ENCODE results near the gene MOB1B. TPM values are rescaled to one million over a fixed set of nuclear protein-coding genes. Genes with fewer than 3 reads are reported as not detected.
"Not testable (repeated sequence)": the region's sequence is repeated elsewhere in the genome, so short reads cannot be mapped to it uniquely, and the experiment has no call there.

The MOB1B gene
- total RNA-seq, 1 experiment from 2014 or later: 33.2 TPM

GRCh38 chr4:71011451-71011850 is 109.3 kb downstream of the MOB1B start:
- no peaks in the 10 kb centered on the region for H3K9me3 ChIP-seq (ENCODE audit: control insufficient read depth in 1 of 2, insufficient read depth in 1 of 2, low read depth in 1 of 2, low read length in 2 of 2)
- no peak overlapping the region for H2AFZ ChIP-seq (ENCODE audit: low read depth, low read length, poor library complexity, severe bottlenecking)
- H3K27me3 ChIP-seq (ENCODE audit: insufficient read depth, low read length): no peaks in the 10 kb centered on the region
- TF ChIP-seq RAD21 (IDR thresholded peaks at IDR 0.05; ENCODE audit: low read depth) (no peak), EZH2phosphoT487 (IDR thresholded peaks at IDR 0.05; ENCODE audit: borderline replicate concordance) (no peak), SP1 (IDR thresholded peaks at IDR 0.05; ENCODE audit: low read depth) (no peak), FOSL1 (IDR thresholded peaks at IDR 0.05; ENCODE audit: low read depth) (no peak), MAX (IDR thresholded peaks at IDR 0.05) (no peak), EGR1 (IDR thresholded peaks at IDR 0.05; ENCODE audit: low read depth) (no peak), SRF (IDR thresholded peaks at IDR 0.05; ENCODE audit: low read depth) (no peak), JUND (IDR thresholded peaks at IDR 0.05) (no peak), TCF7L2 (IDR thresholded peaks at IDR 0.05; ENCODE audit: borderline replicate concordance, extremely low read depth, insufficient read depth, insufficient read length) (no peak), EZH2 (IDR thresholded peaks at IDR 0.05) (no peak), REST (IDR thresholded peaks at IDR 0.05; ENCODE audit: low read depth) (no peak)
- H3K4me1 ChIP-seq (ENCODE audit: control insufficient read depth in 1 of 2, insufficient read depth in 2 of 2, low read length in 2 of 2): peaks cover 0 to 6% of the 10 kb centered on the region in 2 experiments; a peak in 2 of 4 replicates
- intact Hi-C loops (cut with micrococcal nuclease): loop anchor here (10.0 kb wide), 1 partner anchor 407 kb away; no protein-coding TSS in a partner anchor
- DNase-seq (ENCODE audit: low read depth, low spot score) (no peak), ATAC-seq (no peak)
- no TSS peak for BruUV-seq (replicated peaks)
- no peaks in the 10 kb centered on the region for H3K9me2 ChIP-seq (ENCODE audit: insufficient read depth)
- no peak overlapping the region for H3K27ac ChIP-seq (ENCODE audit: low read depth, low read length)
- no peak overlapping the region for H3K9ac ChIP-seq (ENCODE audit: low read length)
- ChIA-PET RAD21 (ENCODE audit: low non-redundant PET in 1 of 2, low total read pairs in 2 of 2, uncharacterized antibody in 2 of 2, unreplicated experiment in 2 of 2) (no interaction called here), CTCF (no interaction called here), POLR2A (no interaction called here)
- no peak overlapping the region for H3K4me3 ChIP-seq (replicated peaks in 1 of 2; ENCODE audit: low read depth in 1 of 2, low read length in 2 of 2)
- no peaks in the 10 kb centered on the region for H3K36me3 ChIP-seq (ENCODE audit: control insufficient read depth in 1 of 2, insufficient read depth in 2 of 2, low read length in 2 of 2)
- no peak overlapping the region for H3K4me2 ChIP-seq (ENCODE audit: low read length)
- peaks cover 43% of the 10 kb centered on the region for H3K79me2 ChIP-seq (ENCODE audit: insufficient read depth, low read length)
- H4K20me1 ChIP-seq (ENCODE audit: insufficient read depth): 0 out of 2 replicates have a peak, but pooled peaks cover 3% of the 10 kb centered on the region

- H3K4me2 ChIP-seq (ENCODE audit: low read length); H3K9me3 ChIP-seq (ENCODE audit: control insufficient read depth in 1 of 2, insufficient read depth in 1 of 2, low read depth in 1 of 2, low read length in 2 of 2); H3K4me1 ChIP-seq (ENCODE audit: control insufficient read depth in 1 of 2, insufficient read depth in 2 of 2, low read length in 2 of 2); DNase-seq (ENCODE audit: low read depth, low spot score); H3K27me3 ChIP-seq (ENCODE audit: insufficient read depth, low read length); CTCF ChIA-PET; BruUV-seq (replicated peaks); POLR2A ChIA-PET; RAD21 ChIA-PET (ENCODE audit: low non-redundant PET in 1 of 2, low total read pairs in 2 of 2, uncharacterized antibody in 2 of 2, unreplicated experiment in 2 of 2); ATAC-seq; H4K20me1 ChIP-seq (ENCODE audit: insufficient read depth); H3K9me2 ChIP-seq (ENCODE audit: insufficient read depth); H2AFZ ChIP-seq (ENCODE audit: low read depth, low read length, poor library complexity, severe bottlenecking); H3K36me3 ChIP-seq (ENCODE audit: control insufficient read depth in 1 of 2, insufficient read depth in 2 of 2, low read length in 2 of 2); H3K9ac ChIP-seq (ENCODE audit: low read length); H3K27ac ChIP-seq (ENCODE audit: low read depth, low read length); H3K4me3 ChIP-seq (replicated peaks in 1 of 2; ENCODE audit: low read depth in 1 of 2, low read length in 2 of 2); H3K79me2 ChIP-seq (ENCODE audit: insufficient read depth, low read length): not testable (repeated sequence)
- intact Hi-C loops (cut with micrococcal nuclease): loop anchor here (10.0 kb wide), 1 partner anchor 413 kb away; no protein-coding TSS in a partner anchor
Measured at GRCh38 chr4:71017391-71017790, 115.2 kb downstream of the MOB1B start.

All from HCT116 (cell line).